Ishikawa (cell line): Measurements from ENCODE around the gene RND3.

Experiments used
- CEBPB ChIP-seq: IDR thresholded peaks from 2 replicates; pipeline ENCODE4 v1.6.1; 2012
- CREB1 ChIP-seq: IDR thresholded peaks from 2 replicates; pipeline ENCODE4 v1.6.1; 2012; ENCODE audit warnings: low read depth
- EGR1 ChIP-seq: IDR thresholded peaks from 2 replicates; pipeline ENCODE4 v1.6.1; 2012
- EP300 ChIP-seq: IDR thresholded peaks from 2 replicates; pipeline ENCODE4 v1.6.1; 2012; ENCODE audit warnings: borderline replicate concordance
- FOXM1 ChIP-seq: IDR thresholded peaks from 2 replicates; pipeline ENCODE4 v1.6.1; 2012; ENCODE audit warnings: low read depth, borderline replicate concordance
- MAX ChIP-seq: IDR thresholded peaks from 2 replicates; pipeline ENCODE4 v1.6.1; 2012
- NFIC ChIP-seq: IDR thresholded peaks from 2 replicates; pipeline ENCODE4 v1.6.1; 2012
- RAD21 ChIP-seq: IDR thresholded peaks from 2 replicates; pipeline ENCODE4 v1.6.1; 2012; ENCODE audit warnings: low read depth
- REST ChIP-seq: IDR thresholded peaks from 2 replicates; pipeline ENCODE4 v1.6.1; 2012; ENCODE audit warnings: low read depth, mild to moderate bottlenecking
- TAF1 ChIP-seq: IDR thresholded peaks from 2 replicates; pipeline ENCODE4 v1.6.1; 2012; ENCODE audit warnings: low read depth, mild to moderate bottlenecking
- TCF12 ChIP-seq: IDR thresholded peaks from 2 replicates; pipeline ENCODE4 v1.6.1; 2012; ENCODE audit warnings: low read depth
- TEAD4 ChIP-seq: IDR thresholded peaks from 2 replicates; pipeline ENCODE4 v1.6.1; 2012
- USF1 ChIP-seq: IDR thresholded peaks from 2 replicates; pipeline ENCODE4 v1.6.1; 2012
- YY1 ChIP-seq: IDR thresholded peaks from 2 replicates; pipeline ENCODE4 v1.6.1; 2012; ENCODE audit warnings: low read depth
- ZBTB7A ChIP-seq: IDR thresholded peaks from 2 replicates; pipeline ENCODE4 v1.6.1; 2012; ENCODE audit warnings: low read depth

Gene RND3

GRCh38 chr2:150476809-150477302, 10.6 kb downstream of the RND3 start:
- no peak for TF ChIP-seq EP300
- TF ChIP-seq USF1 = no peak
- no peak for TF ChIP-seq RAD21
- TF ChIP-seq TEAD4 = no peak
- no peak for TF ChIP-seq EGR1
- no peak for TF ChIP-seq NFIC
- TF ChIP-seq CEBPB = no peak
- TF ChIP-seq REST = no peak
- TF ChIP-seq TCF12 = no peak
- no peak for TF ChIP-seq TAF1
- no peak for TF ChIP-seq FOXM1
- TF ChIP-seq CREB1 = no peak

GRCh38 chr2:150476286-150476685, 11.2 kb downstream of the RND3 start:
- TF ChIP-seq EGR1 (no peak), NFIC (no peak), REST (no peak), TCF12 (no peak), YY1 (no peak), ZBTB7A (no peak), RAD21 (no peak), FOXM1 (no peak), MAX (no peak), USF1 (no peak), EP300 (no peak), CREB1 (no peak), CEBPB (no peak), TAF1 (no peak), TEAD4 (no peak)

- TF ChIP-seq ZBTB7A (no peak), CEBPB (no peak)
These were observed 11.8 kb downstream of the RND3 start for GRCh38 chr2:150475479-150476250.

GRCh38 chr2:150474326-150475074, 13.0 kb downstream of the RND3 start:
- TF ChIP-seq NFIC = no peak
- no peak for TF ChIP-seq TEAD4
- no peak for TF ChIP-seq ZBTB7A
- no peak for TF ChIP-seq CREB1
- no peak for TF ChIP-seq TAF1
- TF ChIP-seq REST = no peak
- TF ChIP-seq FOXM1 = no peak
- TF ChIP-seq EP300 = no peak
- TF ChIP-seq CEBPB = no peak
- TF ChIP-seq USF1 = no peak
